Measurements from ENCODE around the gene GPSM1.

- no peak for TF ChIP-seq CTCF (IDR thresholded peaks at IDR 0.05)
- TF ChIP-seq POLR2AphosphoS5 (IDR thresholded peaks at IDR 0.05): no peak
These were observed 27.3 kb downstream of the GPSM1 start for GRCh38 chr9:136354592-136355085.

Measured in sigmoid colon (tissue), 4 donors.